ENCODE measurements around the gene COPG1.

Gene COPG1

GRCh38 chr3:129249284-129250065 is at the start of gene COPG1:
COPG1 (plus strand) TSS chr3:129249606; CDS start chr3:129249710, 104 bp downstream.
- peak within 1 kb of the TSS; percentile 95 to 97 for H3K27ac ChIP-seq
- DNase-seq (ENCODE audit: low spot score), result peak; percentile 90
- TF ChIP-seq, protein P1, sequence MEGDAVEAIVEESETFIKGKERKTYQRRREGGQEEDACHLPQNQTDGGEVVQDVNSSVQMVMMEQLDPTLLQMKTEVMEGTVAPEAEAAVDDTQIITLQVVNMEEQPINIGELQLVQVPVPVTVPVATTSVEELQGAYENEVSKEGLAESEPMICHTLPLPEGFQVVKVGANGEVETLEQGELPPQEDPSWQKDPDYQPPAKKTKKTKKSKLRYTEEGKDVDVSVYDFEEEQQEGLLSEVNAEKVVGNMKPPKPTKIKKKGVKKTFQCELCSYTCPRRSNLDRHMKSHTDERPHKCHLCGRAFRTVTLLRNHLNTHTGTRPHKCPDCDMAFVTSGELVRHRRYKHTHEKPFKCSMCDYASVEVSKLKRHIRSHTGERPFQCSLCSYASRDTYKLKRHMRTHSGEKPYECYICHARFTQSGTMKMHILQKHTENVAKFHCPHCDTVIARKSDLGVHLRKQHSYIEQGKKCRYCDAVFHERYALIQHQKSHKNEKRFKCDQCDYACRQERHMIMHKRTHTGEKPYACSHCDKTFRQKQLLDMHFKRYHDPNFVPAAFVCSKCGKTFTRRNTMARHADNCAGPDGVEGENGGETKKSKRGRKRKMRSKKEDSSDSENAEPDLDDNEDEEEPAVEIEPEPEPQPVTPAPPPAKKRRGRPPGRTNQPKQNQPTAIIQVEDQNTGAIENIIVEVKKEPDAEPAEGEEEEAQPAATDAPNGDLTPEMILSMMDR (IDR thresholded peaks at IDR 0.05), result no peak
- peak within 1 kb of the TSS; percentile 99 for H3K4me3 ChIP-seq

DNA sequence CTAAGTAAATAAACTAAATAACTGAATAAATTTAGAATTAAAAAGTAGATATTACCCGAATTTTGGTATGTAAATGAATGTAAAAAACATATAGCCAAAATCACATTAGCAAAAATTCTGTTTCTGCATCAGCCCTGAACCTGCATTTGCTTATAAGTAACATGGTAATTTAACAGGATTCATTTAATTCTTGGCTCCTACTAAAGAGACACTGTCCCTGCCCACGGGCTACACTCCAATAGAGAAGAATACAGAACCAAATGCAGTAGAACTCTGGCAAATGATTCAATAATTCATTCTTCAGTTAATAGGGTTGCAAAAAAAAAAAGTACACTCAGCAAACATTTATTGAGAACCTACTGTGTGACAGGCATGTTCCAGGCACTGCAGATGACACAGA is 44.9 kb upstream of the COPG1 start:
- TF ChIP-seq, protein P1 (IDR thresholded peaks at IDR 0.05), result no peak
- DNase-seq (ENCODE audit: low spot score), result no peak
- no peak overlapping the region for H3K27ac ChIP-seq
- H3K4me3 ChIP-seq, result no peak overlapping the region

DNA sequence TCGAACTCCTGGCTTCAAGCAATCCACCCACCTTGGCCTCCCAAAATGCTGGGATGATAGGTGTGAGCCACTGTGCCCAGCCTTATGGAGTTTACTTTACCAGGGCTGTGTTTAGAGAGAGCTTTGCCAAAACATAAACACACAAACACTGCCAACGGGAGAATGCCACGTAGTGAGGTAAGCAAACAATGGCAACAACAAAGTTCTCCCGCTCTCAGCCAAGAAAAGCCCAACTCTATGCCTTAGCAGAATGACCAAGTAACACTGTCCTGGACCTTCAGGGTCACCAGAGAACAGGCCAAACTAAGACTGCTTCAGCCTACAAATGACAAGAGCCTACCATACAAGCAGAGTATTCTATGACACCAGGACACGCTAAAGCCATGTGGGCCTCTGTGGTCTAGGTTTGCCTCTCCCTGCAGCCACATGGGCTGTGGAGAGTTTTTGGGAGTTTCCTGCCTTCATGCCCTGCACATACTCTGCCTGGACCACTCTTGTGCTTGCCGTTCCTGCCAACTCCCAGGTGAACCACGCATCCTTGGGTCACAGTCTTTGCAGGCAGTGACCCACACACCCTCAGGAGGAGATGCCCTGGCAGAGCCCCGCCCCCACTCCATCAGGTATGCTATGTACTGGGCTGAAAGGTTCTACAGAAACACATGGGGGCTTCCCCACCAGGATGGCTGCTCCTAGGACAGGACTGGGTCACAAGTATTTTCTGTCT is 44.1 kb upstream of the COPG1 start:
- H3K4me3 ChIP-seq, result no peak overlapping the region
- TF ChIP-seq, protein P1 (IDR thresholded peaks at IDR 0.05), result no peak
- no peak for DNase-seq (ENCODE audit: low spot score)
- H3K27ac ChIP-seq, result no peak overlapping the region

DNA sequence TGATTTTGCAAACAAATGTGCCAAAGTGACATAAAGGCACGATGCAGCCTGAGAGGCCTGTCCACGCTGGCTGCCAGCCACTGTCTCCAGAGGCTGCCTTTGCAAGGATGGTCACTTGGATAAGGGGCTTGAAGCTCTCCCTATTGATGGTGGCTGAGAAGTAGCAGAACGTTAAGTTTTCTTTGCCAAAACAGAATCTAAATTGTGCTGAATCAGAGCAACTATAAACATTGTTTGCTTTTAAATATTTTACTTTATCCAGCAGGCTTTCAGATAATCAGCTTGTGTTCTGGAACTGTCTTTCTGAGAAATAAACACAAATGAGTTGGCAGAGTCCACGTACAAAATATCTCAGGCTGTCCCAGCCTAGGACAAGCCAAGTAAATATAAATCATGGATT is 41.9 kb upstream of the COPG1 start:
- DNase-seq (ENCODE audit: low spot score), result no peak
- Histone ChIP-seq H3K4me3 (no peak overlapping the region), H3K27ac (no peak overlapping the region)
- TF ChIP-seq, protein P1 (IDR thresholded peaks at IDR 0.05), result no peak

DNA sequence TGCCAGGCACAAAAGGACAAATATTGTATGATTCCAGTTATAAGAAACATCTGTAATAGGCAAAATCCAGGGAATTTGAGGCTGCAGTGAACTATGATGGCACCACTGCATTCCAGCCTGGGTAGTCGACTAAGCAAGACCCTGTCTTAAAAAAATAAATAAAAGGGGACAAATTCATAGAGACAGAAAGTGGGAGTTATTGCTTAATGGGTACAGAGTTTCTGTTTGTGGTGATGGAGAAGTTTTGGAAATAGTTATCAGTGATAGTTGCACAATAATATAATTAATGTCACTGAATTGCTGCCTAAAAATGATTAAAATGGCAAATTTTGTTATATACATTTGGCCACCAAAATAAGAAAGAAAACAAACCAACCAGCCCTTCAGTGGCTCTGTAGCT is 38.1 kb upstream of the COPG1 start:
- TF ChIP-seq, protein P1 (IDR thresholded peaks at IDR 0.05), result no peak
- peak overlapping the region in 1 of 2 donors; percentile 26 for H3K27ac ChIP-seq
- no peak overlapping the region for H3K4me3 ChIP-seq
- no peak for DNase-seq (ENCODE audit: low spot score)

- Histone ChIP-seq H3K4me3 (no peak overlapping the region), H3K27ac (peak overlapping the region in 1 of 2 donors; percentile 26)
- TF ChIP-seq, protein P1 (IDR thresholded peaks at IDR 0.05), result no peak
- peak; percentile 76 for DNase-seq (ENCODE audit: low spot score)
Observed at GRCh38 chr3:129211772-129212171, 37.6 kb upstream of the COPG1 start.
